Epithelial cell of prostate (primary cell): ENCODE results near the gene KLK3.
"Not testable (repeated sequence)": the region's sequence is repeated elsewhere in the genome, so short reads cannot be mapped to it uniquely, and the experiment has no call there.

Experiments used
- DNase-seq: peaks from one replicate; pipeline ENCODE4 v3.0.0-alpha.2; 2011; ENCODE audit warnings: low read depth, low spot score
- H3K27ac ChIP-seq: fragments of 450-650 bp; 2 replicates; pipeline ENCODE4 v1.5.1; 2017; ENCODE audit warnings: mild to moderate bottlenecking

Gene KLK3

DNA sequence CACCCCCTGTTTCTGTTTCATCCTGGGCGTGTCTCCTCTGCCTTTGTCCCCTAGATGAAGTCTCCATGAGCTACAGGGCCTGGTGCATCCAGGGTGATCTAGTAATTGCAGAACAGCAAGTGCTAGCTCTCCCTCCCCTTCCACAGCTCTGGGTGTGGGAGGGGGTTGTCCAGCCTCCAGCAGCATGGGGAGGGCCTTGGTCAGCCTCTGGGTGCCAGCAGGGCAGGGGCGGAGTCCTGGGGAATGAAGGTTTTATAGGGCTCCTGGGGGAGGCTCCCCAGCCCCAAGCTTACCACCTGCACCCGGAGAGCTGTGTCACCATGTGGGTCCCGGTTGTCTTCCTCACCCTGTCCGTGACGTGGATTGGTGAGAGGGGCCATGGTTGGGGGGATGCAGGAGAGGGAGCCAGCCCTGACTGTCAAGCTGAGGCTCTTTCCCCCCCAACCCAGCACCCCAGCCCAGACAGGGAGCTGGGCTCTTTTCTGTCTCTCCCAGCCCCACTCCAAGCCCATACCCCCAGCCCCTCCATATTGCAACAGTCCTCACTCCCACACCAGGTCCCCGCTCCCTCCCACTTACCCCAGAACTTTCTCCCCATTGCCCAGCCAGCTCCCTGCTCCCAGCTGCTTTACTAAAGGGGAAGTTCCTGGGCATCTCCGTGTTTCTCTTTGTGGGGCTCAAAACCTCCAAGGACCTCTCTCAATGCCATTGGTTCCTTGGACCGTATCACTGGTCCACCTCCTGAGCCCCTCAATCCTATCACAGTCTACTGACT is at the start of gene KLK3:
TSS of gene KLK3 (plus strand) at position 280 of the 775 bp plus-strand sequence. CDS start at position 321, 41 bp downstream.
- no peak within 1 kb of the TSS for H3K27ac ChIP-seq
- no peak for DNase-seq

DNA sequence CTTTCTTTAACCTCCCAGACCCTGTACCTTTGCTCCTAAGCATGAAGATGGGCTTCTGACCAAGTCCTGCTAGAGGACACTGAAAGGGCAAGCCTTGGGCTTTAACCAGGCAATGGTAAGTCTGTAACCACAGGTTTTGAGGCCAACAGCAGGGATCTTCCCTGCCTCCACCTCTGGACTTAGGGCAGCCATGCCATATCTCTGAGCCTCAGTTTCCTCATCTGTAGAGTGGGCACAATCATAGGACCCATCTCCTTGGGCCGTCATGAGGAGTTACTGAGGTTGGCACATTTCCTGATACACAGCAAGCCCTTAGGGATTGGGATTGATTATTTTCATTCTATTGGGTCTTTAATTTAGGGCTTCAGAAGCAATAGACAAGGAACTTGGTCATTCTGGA is 45.9 kb upstream of the KLK3 start:
- H3K27ac ChIP-seq: no peak overlapping the region
- DNase-seq: no peak

DNA sequence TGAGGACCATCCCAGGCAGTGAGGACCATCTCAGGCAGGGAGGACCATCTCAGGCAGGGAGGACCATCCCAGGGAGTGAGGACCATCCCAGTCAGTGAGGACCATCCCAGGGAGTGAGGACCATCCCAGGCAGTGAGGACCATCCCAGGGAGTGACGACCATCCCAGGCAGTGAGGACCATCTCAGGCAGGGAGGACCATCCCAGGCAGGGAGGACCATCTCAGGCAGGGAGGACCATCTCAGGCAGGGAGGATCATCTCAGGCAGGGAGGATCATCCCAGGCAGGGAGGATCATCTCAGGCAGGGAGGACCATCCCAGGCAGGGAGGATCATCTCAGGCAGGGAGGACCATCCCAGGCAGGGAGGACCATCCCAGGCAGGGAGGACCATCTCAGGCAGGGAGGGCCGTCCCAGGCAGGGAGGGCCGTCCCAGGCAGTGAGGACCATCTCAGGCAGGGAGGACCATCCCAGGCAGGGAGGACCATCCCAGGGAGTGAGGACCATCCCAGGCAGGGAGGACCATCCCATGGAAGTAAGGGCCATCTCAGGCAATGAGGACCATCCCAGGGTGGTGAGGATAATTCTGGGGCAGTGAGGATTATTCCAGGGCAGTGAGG is 43.0 kb upstream of the KLK3 start:
- DNase-seq, H3K27ac ChIP-seq: not testable (repeated sequence)

DNA sequence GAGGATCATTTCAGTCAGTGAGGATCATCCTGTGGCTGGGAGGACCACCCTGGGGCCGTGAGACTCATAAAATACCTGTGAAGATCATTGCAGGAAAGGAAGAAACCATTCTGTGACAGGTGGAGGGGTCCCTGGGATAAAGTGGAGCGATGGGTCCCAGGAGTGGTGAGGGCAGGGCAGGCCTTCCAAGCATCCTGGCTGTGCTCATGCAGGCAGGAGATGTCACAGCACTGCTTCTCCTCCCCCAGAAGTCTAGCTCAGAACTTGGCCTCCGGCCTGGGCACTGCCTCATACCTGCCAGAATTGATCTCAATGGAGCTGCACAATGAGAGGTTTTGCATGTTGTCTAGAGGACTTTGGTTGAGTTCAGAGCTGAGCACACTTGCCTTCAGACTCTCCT is 42.2 kb upstream of the KLK3 start:
- no peak for DNase-seq

DNA sequence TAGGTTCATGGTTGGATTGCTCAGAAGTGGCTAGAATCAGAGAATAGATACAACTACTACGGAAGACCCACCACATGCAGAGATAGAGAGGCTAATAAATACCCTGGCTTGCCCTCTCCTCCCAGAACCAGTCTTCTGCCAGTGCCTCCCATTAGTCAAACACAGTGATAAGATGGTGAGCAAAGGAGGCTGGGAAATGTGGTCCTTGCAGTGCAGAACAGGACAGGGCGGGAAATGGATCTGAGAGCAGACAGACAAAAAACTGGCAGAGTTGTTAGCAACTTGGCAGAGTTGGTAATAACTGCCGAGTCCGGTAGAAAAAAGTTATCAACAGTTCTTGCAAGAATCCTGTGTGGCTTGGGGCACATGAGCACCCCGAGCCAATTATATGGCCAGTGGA is 39.8 kb upstream of the KLK3 start:
- no peak for DNase-seq
- H3K27ac ChIP-seq: no peak overlapping the region

More for the DNA sequence above, 42.2 kb upstream of the KLK3 start:
- no peak overlapping the region for H3K27ac ChIP-seq

DNA sequence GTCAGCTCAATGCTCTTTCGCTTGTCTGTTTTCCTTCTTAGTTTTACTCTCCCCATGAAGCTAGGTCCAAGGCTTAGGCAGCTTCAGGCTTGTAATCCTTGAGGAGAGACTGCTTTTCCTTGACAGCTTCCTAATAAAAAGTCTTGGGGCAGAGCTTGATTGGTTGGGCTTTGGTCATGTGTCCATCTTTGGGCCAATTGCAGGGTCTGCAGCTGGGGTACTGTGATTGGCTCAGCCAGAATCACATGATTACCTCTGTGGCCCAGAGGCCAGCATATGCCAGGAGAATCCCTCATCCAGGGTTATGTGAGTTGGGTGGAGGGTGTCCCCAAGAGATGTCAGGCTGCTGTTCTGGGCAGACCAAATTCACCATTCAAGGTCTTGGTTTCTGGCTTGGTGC is 39.3 kb upstream of the KLK3 start:
- no peak for DNase-seq
- H3K27ac ChIP-seq: no peak overlapping the region

DNA sequence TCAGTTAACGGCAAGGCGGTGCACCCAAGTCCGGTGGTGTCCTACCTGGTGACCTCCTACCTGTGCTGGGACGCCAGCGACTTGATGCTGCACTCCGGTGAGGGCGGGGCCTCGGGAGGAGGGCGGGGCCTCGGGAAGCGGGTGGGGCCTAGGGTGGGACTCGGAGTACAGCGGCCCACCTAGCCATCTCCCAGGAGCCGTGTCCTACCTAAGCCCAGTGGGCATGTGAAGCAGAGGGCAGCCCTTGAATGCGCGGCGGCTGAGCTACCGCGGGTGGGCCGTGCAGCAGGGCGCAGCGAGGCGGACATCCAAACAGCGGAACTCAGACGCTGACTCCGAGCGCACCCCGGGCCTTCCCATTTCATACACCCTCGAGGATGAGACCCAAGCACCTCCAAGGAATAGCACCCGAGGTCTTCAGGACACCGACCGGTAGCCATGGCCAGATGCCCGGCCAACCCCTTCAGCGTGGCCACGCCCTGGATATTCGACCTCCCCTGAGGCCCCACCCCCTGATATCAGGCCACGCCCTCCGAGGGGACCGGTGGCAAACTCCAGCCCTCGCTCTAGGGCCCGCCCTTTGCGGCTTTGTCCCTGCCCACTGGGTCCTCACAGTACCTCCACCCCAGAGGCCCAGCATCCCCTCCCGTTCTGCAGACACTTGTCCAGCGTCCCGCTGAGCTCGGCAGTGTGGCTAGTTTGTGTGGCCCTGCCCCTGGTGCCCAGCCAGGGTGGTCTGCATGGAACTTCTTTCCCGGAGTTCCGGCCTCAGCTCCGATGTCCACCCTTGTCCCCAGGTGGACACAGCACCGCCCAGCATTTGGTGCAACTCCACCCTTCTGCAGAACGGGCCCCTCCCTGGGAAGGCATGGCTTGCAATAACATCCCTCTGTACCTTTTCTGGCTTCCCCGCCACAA is 36.5 kb upstream of the KLK3 start:
- no peak overlapping the region for H3K27ac ChIP-seq
- no peak for DNase-seq

DNA sequence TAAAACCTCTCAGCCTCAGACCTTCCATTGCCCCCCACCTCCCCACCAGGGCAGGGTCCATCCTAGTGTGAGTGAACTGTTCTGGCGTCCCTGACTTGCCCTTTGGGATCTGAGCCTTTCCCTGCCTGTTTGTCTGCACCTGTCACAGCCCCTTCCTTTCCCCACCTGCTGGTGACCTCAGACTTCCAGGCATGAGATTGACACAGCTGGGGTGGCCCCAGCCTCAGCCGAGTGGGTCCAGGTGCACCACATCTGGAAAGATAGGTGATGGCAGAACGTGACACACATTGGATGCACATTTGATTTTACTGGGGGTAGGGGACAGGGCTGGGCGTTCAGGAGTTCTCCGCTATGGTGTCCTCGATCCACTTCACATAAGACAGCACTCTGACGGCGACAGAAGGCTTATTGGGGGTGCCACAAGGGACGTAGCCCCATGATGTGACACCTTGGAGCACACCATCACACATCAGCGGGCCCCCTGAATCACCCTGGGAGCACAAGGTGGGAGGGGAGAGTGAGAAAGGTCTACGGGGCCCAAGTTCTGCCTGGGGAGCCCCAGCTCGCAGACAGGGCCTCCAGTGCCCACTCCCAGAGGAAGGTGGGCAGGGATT is 35.7 kb upstream of the KLK3 start:
- no peak for DNase-seq
- H3K27ac ChIP-seq: no peak overlapping the region

DNA sequence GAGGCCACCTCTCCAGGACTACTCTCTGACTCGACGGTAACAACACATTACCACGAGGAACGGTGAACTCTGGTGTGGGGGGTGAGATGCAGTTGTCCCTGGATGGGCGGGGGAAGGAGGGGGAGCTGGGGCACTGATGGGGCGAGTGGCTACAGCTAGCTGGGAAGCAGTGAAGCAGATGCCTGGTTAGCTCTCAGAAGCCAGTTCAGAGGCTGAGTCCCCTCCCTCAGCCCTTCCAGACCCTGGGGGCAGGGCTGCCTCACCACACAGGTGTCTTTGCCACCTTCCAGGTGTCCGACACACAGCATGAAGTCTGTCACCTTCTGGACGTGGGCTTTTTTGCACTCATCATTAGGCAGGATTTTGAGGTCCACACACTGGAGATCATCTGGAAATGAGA is 35.1 kb upstream of the KLK3 start:
- DNase-seq: no peak
- H3K27ac ChIP-seq: no peak overlapping the region

DNA sequence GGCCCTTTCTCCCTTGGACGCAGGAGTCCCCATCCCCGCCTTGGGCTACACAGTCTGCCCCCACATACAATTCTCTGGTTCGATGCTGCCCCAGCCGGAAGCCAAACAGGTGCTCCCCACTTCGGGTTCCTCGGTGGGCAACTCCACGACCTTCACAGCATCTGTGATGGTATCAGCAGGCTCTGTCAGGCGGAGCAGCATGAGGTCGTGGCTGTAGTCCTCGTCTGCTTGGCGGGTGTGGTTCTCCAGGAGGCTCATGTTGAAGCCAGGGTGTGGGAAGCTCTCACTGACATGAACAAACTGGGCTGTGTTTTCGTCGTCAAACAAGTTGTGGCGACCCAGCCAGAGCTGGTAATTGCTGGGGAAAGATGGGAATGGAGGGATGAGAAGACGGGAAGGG is 34.6 kb upstream of the KLK3 start:
- no peak for DNase-seq
- H3K27ac ChIP-seq: no peak overlapping the region

DNA sequence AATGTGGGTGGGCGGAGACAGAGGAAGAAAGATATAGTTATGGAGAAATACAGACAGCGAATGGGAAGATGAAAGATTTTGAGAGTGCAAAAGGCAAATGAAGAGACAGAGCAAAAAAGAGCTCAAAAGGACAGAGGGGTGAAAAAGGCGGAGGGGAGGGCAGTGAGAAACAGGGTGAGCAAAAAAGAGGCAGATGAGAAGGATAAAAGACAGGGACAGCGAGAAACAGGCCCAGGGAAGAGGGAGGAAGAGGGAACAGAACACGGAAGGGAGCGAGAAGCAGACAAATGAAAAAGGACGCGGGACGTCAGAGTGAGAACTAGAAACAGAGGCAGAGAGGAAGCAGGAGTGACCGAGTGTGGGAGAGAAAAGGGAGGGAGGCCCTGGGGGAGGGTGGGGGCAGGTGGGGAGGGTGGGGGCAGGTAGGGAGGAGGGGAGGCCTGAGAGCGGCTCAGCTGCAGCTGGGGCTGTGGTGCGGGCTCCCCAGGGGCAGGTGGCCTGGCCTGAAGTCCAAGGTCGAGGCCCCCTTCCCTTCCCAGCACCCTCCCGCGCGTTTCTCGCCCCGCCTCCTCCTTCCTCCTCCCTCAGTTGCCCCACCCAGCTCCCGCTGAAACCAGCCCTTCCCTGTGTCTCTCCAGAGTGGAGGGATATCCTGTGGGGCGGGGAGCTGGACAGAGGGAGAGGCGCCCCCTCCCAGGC is 34.0 kb upstream of the KLK3 start:
- no peak for DNase-seq
- H3K27ac ChIP-seq: no peak overlapping the region

DNA sequence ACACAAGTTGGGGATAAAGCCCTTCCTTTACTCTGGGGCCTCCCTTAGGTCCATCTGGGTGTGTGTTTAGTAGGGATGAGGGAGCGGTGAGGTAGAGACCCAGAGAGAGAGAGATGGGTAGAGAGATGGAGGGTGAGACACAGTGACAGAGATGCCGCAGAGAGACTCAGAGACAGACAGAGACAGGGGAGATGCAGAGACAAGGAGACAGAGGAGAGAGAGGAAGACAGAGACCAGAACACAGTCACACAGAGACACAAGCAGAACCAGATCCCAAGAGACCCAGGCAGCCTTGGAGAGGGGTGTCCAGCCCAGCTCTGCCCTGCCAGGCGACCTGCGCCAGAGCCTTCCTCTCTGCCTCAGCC is 33.5 kb upstream of the KLK3 start:
- H3K27ac ChIP-seq: no peak overlapping the region
- DNase-seq: no peak

DNA sequence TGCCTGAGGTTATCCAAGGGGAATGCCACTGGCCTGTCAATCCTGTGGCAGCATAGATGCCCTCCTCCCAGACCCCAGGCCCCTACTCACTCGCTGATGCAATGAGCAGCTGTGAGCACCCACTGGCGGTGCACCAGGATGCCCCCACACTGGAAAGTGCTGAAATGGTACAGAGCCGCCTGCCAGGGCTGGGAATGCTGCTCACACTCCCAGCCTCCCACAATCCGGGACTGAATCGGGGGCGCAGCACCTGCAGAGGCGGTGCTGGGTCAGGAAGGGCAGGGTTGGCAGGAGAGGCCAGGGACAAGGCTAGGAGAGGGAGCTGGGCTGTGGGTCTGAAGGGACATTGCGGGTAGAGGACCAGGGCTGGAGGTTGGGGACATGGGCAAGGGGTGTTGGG is 33.1 kb upstream of the KLK3 start:
- DNase-seq: no peak
- H3K27ac ChIP-seq: no peak overlapping the region

DNA sequence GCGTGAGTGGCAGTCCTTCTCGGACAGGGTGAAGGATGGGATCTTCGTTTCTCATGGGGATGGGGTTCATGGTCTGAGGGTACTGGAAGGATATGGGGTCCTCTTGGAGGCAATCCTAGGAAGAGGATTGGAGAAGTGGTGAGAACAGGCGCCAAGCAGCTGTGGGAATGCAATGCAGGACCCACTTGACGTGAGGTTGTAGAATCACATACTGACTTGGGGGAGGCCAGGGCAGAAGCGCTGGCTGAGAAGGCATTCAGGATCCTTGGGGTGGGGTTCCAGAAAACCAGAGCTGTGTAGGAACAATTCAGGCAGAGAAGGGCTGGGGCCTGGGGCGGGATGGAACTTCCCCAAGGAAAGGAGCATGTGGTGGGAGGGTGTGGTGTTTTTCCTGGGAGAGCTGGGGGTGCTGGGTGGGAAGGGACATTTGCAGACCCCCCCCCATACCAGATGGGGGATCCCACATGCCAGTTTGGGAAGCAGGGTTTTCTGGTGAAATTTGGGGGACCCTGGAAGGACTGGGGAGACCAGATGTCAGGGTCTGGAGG is 32.0 kb upstream of the KLK3 start:
- DNase-seq: no peak
- H3K27ac ChIP-seq: no peak overlapping the region

DNA sequence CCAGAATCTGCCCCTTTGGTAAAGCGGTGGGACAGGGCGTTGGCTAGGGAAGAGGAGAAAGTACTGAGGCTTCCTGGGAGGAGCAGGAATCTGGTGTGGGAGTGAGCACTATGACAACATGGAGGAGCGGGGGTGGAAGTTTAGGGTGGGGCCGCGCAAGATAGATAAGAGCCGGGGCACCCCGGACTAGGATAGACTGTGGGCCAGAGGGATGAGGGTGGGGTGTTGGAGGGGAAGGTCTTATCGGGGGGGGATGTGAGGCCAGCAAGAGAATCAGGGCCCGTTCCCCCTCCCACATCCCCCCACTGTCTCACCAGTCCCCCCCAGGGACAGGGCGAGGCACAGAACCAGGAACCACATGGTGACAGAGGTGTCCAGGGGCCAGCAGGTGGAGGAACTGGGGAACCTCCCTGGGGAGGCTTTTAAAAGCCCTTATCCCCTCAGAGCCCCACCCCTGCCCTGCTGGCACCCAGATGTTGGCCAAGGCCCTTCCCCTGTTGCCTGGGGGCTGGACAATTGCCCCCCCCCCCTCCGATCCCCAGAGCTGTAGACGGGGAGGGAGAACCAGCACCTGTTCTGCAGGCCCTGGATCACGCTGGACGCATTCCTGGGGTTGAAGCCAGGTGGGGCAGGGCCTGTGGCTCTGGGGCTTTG is 31.2 kb upstream of the KLK3 start, which contains the start of gene KLK1:
TSS of gene KLK1 (minus strand) at position 399 of the 654 bp plus-strand sequence. CDS start at position 360, 39 bp downstream.
- no peak for DNase-seq
- no peak within 1 kb of the TSS for H3K27ac ChIP-seq

DNA sequence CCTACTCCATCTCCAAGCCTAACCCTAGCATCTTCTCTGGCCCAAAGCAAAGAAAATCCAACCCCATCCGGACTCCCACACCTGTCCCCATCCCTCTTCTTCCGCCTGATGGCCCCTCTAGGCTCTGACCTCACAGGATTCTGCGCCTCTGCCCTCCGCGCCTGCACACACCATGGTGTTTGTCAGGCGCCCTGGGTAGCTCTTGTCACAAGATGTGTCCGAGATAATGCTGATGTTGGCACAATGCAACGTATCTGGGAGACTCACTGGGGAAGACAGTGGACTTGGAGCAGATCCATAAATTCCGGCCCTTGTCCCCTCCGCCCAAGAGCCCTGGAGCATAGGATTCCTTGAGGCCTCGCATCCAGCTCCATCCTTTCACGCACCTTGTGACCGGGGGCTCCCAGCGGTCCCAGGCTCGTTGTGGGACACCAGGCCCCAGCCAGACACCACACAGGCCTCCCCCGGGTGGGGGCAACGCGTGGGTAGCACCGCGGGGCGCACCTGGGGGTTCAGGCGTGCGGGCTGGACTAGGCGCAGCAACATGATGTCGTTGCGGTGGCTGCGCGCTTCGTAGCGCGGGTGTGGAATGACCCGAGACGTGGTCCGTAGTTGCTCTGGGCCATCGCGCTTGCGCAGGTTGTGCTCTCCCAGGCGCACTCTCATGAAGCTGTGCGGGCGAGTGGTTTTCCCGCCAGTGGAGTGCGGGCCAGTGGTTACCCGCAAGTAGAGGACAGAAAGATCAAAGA is 28.0 kb upstream of the KLK3 start:
- H3K27ac ChIP-seq: no peak overlapping the region
- no peak for DNase-seq

DNA sequence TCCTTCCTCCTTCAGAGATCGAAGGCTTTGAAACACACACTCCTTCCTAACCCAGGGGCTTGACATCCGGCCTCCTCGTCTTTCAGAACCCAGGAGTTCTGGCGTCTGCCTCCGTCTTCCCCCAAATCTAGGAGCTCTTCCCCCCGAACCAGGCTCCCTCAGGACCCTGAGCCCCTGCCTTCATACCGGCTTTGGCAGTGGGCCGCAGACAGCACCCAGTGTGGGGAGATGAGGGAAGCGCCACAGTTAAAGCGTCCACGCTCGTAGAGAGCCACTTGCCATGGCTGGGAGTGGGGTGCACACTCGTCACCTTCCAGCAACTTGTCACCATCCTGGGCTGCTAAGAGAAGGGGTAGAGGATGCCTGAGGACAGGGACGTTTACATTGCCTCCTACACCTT is 27.2 kb upstream of the KLK3 start:
- no peak for DNase-seq
- no peak overlapping the region for H3K27ac ChIP-seq

DNA sequence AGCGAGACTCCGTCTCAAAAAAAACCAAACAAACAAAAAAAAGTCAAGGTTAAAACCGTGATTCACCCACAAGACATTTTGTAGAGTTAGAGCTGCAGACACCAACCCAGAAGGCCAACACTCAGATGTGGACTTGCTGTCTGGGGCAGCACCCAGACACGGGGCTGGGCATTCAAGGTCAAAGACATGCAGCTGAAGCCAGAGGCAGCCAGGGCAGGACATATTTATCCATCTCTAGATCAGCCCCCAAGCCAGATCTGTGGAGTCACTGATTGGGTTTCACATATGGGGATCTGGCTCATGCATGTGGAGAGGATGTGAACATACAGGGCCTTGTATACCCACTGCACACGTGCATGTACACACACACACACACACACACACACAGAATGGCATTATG is 24.9 kb upstream of the KLK3 start:
- H3K27ac ChIP-seq: no peak overlapping the region
- no peak for DNase-seq
